SIG-M5 (cell line): ENCODE results near the gene CNPY3.

ENCODE experiments used
- DNase-seq: peaks from one replicate; lab custom pipeline; 2025; lab: John Stamatoyannopoulos, UW

The CNPY3 gene

DNA sequence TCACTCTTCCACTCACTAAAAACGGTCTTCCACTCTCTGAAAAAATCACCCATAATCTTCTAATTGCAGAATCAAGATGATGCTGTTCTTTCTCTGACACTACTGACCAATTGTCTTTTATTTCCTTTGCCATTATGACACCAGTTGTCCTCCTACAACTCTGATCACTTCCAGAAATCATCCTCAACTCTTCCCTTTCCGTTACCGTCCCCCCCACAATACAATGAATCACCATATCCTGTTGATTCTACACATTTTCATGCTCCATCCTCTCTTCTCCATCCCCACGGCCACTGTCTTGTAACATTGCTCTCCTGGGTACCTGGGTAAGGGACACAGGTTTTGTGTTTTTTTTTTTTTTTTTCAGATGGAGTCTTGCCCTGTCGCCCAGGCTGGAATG, 52.6 kb downstream of the CNPY3 start:
- DNase-seq = no peak

DNA sequence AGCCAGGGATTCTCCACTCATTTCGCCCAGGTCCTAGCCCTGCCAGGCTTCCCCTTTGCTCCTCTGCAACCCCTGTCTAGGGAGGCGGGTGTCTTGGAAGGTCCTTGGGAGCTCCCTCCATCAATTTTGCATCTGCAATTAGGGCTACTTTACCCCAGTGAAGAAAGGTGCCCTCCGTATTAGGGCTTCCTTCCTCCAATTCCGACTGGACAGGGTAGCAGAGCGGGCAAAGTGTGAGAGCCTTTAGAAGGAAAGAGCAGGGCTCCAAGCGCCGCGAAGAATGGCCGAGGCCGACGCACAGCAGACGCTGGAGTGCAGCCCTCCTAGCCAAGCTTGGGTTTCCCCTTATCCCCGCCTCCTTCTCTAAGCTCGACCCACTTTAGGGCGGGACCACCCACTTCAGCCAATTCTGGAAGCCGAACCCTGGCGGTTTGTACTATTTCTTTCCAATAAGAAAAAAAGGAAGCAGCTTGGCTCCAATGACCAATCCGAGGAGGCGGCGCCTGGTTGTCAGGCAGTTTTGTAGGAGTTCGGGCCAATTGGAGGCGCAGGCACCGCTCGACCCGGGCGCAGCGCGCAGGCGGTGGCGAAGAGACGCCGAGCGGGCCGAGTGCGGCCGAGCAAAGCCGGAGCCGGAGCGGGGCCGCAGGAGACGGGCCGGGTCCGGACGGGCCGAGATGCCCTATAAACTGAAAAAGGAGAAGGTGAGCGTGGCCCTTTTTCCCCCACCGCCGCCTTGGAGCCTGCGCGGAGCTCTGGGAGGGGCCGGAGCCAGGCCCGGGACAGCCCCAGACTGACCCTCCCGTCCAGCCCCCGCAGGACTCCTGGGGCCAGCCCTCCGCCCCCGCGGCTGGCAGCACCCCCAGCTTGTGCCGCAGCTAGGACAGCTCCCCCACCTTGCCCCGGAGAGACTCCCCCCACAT, 55.0 kb downstream of the CNPY3 start, which contains the start of gene PPP2R5D:
TSS of gene PPP2R5D (plus strand) at position 570 of the 923 bp plus-strand sequence. CDS start at position 678, 108 bp downstream.
- DNase-seq = peak; percentile 93

DNA sequence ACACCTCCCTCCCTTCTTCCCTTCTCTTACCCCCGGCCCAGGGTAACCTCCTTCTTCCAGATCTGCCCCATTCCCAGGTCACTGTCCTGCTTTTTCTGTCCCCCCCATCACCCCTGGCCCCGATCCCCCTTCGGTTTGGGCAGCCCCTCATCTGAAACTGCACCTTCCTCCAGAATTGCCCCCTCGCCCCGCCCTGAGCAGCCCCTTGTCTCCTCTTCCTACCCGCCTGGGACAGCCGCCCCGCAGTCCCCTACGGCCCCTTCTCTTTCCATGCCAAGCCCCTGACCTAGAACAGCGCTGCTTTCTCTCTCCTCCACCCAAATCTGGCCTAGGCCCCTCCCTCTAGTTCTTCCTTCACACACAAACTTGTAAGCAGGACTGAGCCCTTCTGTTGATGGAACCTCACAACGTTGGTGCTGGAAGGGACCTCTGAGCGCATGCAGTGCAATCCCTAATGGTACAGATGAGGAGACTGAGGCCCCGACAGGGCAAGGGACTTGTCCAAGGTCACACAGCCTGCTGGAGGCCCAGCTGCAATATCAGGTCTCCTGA, 55.7 kb downstream of the CNPY3 start:
- DNase-seq = no peak

DNA sequence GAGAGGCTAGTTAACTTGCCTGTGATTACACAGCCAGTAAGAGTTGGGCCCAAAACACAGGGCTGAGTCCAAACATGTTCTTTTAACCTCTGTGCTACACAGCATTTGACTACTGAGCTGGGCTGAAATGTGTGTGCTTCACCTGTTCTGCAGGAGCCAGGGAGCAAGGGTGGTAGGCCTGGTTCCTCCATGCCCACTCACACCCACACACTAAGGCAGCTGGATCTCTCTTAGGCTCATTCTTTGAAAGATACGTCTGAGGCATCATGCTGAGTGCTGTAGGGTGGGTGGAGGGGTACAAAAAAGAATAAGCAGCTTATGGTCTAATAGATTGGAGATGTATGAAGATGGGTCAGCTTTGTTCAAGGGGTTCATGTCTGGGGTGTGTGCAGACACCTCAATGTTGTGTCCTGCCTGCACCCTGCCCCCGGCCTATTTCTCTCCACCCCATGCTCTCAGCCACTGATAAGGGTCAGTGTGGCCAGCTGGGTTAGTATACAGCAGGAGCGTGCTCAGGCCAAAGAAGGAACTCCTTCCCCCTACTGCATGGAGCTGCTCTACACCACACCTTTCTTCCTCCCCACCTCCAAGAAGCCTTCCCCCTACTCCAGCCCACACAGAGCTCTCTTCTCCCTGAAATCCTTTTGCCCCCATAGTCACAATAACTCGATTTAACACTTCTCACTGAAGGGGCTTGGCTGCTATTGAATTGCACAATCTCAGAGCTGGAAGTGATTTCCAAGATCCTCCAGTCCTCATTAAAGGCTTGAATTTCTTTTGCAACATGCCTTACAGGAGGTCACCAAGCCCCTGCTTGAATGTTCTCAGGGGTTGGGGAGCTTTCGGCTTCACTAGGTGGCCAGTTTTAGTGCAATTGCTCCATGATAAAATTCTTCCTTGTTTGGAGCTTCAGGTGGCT, 58.5 kb downstream of the CNPY3 start:
- DNase-seq = no peak

DNA sequence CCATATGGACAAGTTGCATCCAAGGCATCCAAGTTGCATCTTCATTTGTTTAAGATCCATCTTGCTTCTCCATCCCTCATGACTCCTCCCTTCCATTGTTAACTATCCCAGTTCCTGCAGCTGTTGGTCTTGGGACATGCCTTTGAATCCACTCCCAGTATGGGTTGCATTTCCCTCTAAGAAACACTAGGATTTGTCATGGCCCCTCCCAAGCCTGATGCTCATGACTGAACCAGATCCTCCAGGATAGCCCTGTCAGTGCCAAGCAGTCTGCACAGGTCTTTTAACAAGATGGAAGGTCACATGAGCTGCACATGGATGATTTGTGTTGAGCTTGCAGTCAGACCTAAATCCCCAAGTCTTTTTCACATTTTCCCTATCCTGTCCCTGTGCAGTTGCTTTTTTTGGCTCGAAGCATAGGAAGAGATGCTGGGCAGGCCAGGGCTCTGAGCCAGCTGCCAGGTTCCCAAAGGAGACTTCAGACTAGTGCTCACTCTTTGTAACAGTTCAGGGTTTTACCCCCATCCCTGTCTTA, 59.3 kb downstream of the CNPY3 start:
- no peak for DNase-seq
